Endothelial cell of umbilical vein (primary cell): ENCODE measurements around the gene POGZ. TPM values are rescaled to one million over a fixed set of nuclear protein-coding genes. Genes with fewer than 3 reads are reported as not detected.

Source experiments
- BruUV-seq: library from RNA; stranded (reverse); fragments of 400-500 nt; replicated peaks from 2 replicates; lab custom pipeline; 2021; lab: Mats Ljungman, UMichigan
- CTCF ChIA-PET: fragments of 300-600, 350-600 bp; sonication (Branson Sonifier 250); formaldehyde crosslinking; loops from one replicate; lab custom pipeline; 2021; ENCODE audit warnings: antibody characterized with exemption, inconsistent platforms; lab: Charles Lee
- POLR2A ChIA-PET: fragments of 300-600, 350-600 bp; sonication (Branson Sonifier 250); formaldehyde crosslinking; loops from one replicate; lab custom pipeline; 2021; ENCODE audit warnings: antibody characterized with exemption, inconsistent platforms; lab: Charles Lee
- DNase-seq: peaks from one replicate; pipeline ENCODE4 v3.0.0-alpha.2; 2011; ENCODE audit warnings: low read depth, low spot score
- FAIRE-seq: peaks from 2 replicates; lab custom pipeline; 2011; peaks lifted over from hg19 to GRCh38; lab: Jason Lieb, UNC
- H2AFZ ChIP-seq: 2 replicates; pipeline ENCODE4 v1.6.0; 2012; ENCODE audit warnings: low read depth, low read length, control low read depth, inconsistent platforms
- H3K27ac ChIP-seq: 2 replicates; pipeline ENCODE4 v1.5.1; 2011; ENCODE audit warnings: low read depth, mild to moderate bottlenecking, control low read depth, low read length, moderate library complexity; ENCODE audit not compliant: insufficient read depth
- H3K27me3 ChIP-seq, 2 experiments: 2 replicates each; pipeline versions ENCODE4 v1.6.0 to v1.6.1; 2011; ENCODE audit warnings: low read length in 2 of 2, mixed read lengths in 1 of 2; ENCODE audit not compliant: control insufficient read depth in 2 of 2, insufficient read depth in 2 of 2
- H3K36me3 ChIP-seq, 2 experiments: 2 replicates in 1 of 2; 3 replicates in 1 of 2; pipeline ENCODE4 v1.5.1; 2011; ENCODE audit warnings: low read length in 2 of 2, mild to moderate bottlenecking in 1 of 2, moderate library complexity in 1 of 2; ENCODE audit not compliant: control insufficient read depth in 2 of 2, insufficient read depth in 2 of 2; ENCODE audit errors: extremely low read depth in 1 of 2
- H3K4me1 ChIP-seq: 3 replicates; pipeline ENCODE4 v1.5.1; 2011; ENCODE audit warnings: mild to moderate bottlenecking, low read length; ENCODE audit not compliant: control insufficient read depth, insufficient read depth; ENCODE audit errors: extremely low read depth
- H3K4me2 ChIP-seq: 2 replicates; pipeline ENCODE4 v1.6.1; 2011; ENCODE audit warnings: low read length, control low read depth, mixed read lengths; ENCODE audit not compliant: insufficient read depth
- H3K4me3 ChIP-seq, 3 experiments: fragments of 200-600 bp in 1 of 3; sonication (generic), shearing (Covaris generic) in 1 of 3; replicated peaks in 1 of 3; 2 replicates each; pipeline ENCODE4 v1.5.1; 2011 to 2016; ENCODE audit warnings: control low read depth in 3 of 3, low read length in 3 of 3, mild to moderate bottlenecking in 2 of 3, inconsistent platforms in 1 of 3, low read depth in 1 of 3, moderate library complexity in 1 of 3; ENCODE audit not compliant: insufficient read depth in 1 of 3
- H3K79me2 ChIP-seq: 2 replicates; pipeline ENCODE4 v1.6.0; 2012; ENCODE audit warnings: low read length, inconsistent platforms; ENCODE audit not compliant: control insufficient read depth, insufficient read depth
- H3K9ac ChIP-seq: replicated peaks from 2 replicates; pipeline ENCODE3; 2011; ENCODE audit warnings: low read length, control low read depth; ENCODE audit not compliant: insufficient read depth; ENCODE audit errors: extremely low read depth
- H3K9me1 ChIP-seq: replicated peaks from 3 replicates; pipeline ENCODE4 v1.6.0; 2011; ENCODE audit warnings: mild to moderate bottlenecking, low read length; ENCODE audit not compliant: control insufficient read depth, insufficient read depth; ENCODE audit errors: extremely low read depth
- H3K9me3 ChIP-seq: replicated peaks from 2 replicates; pipeline ENCODE4 v1.5.1; 2012; ENCODE audit warnings: low read length, inconsistent platforms; ENCODE audit not compliant: control insufficient read depth, insufficient read depth
- H4K20me1 ChIP-seq: replicated peaks from 2 replicates; pipeline ENCODE3; 2011; ENCODE audit warnings: mild to moderate bottlenecking, low read length; ENCODE audit not compliant: control insufficient read depth, insufficient read depth; ENCODE audit errors: extremely low read depth
- CTCF ChIP-seq, 2 donors: IDR thresholded peaks; 1 replicate in 1 of 2; 2 replicates in 1 of 2; pipeline ENCODE4 v1.5.1; 2011; ENCODE audit warnings: low read length in 2 of 2, mild to moderate bottlenecking in 2 of 2, moderate library complexity in 2 of 2, control low read depth in 1 of 2, inconsistent platforms in 1 of 2, low read depth in 1 of 2; ENCODE audit not compliant: insufficient read depth in 1 of 2; ENCODE audit errors: extremely low read depth in 1 of 2
- EZH2 ChIP-seq: IDR thresholded peaks from 2 replicates; pipeline ENCODE4 v1.6.1; 2012; ENCODE audit warnings: borderline replicate concordance, low read depth, mild to moderate bottlenecking, moderate library complexity, low read length, inconsistent platforms; ENCODE audit not compliant: severe bottlenecking
- FOS ChIP-seq: IDR thresholded peaks from 2 replicates; pipeline ENCODE4 v1.6.1; 2011; ENCODE audit warnings: mild to moderate bottlenecking, low read length, moderate library complexity, borderline replicate concordance; ENCODE audit not compliant: insufficient read depth
- GATA2 ChIP-seq: IDR thresholded peaks from 2 replicates; pipeline ENCODE4 v1.7.0; 2011; ENCODE audit warnings: low read depth, mild to moderate bottlenecking, moderate library complexity, mixed read lengths, low read length; ENCODE audit not compliant: insufficient read length, insufficient read depth
- JUN ChIP-seq: IDR thresholded peaks from 2 replicates; pipeline ENCODE4 v1.6.1; 2011; ENCODE audit warnings: borderline replicate concordance, low read depth; ENCODE audit not compliant: insufficient read length, insufficient read depth
- MYC ChIP-seq: IDR thresholded peaks from one replicate; pipeline ENCODE4 v1.6.1; 2011; ENCODE audit warnings: mild to moderate bottlenecking, low read depth, low read length
- POLR2A ChIP-seq: IDR thresholded peaks from 2 replicates; pipeline ENCODE4 v1.6.1; 2012; ENCODE audit warnings: low read depth, mild to moderate bottlenecking, control low read depth, low read length
- POLR2AphosphoS5 ChIP-seq: IDR thresholded peaks from 2 replicates; pipeline ENCODE4 v1.6.1; 2012; ENCODE audit warnings: low read depth, mild to moderate bottlenecking, control low read depth, low read length, moderate library complexity; ENCODE audit not compliant: insufficient read depth
- dilution Hi-C: fragments of 300-500 bp; cut with MboI; formaldehyde crosslinking; loops from one replicate; pipeline ENCODE4 v1.15.0; 2019; ENCODE audit warnings: low sequenced_read_pairs; ENCODE audit not compliant: extremely low pct_ligation_motif_present
- intact Hi-C: fragments of 100-400 bp; cut with micrococcal nuclease; formaldehyde crosslinking; loops from one replicate; pipeline ENCODE4 v1.10.0; 2022
- polyA plus RNA-seq, 4 experiments: library from polyadenylated mRNA; depleted of rRNA in 3 of 4; stranded (reverse) in 3 of 4; unstranded in 1 of 4; fragments of >200 nt; gene quantifications; 2 replicates each; pipeline versions ENCODE4 v1.2.1 to v1.2.3, GENCODE V29; 2011 to 2012; ENCODE audit warnings: missing spikeins in 1 of 4
- total RNA-seq: library from RNA; stranded (reverse); gene quantifications from 2 replicates; pipeline ENCODE4 v1.2.3, GENCODE V29; 2021
- TF ChIP-seq, protein P1 (sequence below): IDR thresholded peaks from 2 replicates; pipeline ENCODE4 v1.6.1; 2011; ENCODE audit not compliant: insufficient read depth, insufficient read length

Gene POGZ
- total and polyA plus RNA-seq, 2 donors (not counting 3 experiments of a cell fraction or from before 2014, with no cell fraction given) = 50.7 to 96.7 TPM

- dilution Hi-C loops = no loop called here
- no peaks in the 10 kb centered on the region for H3K36me3 ChIP-seq
- no peaks in the 10 kb centered on the region for H3K9me1 ChIP-seq
- no peak overlapping the region for H3K9ac ChIP-seq
- FAIRE-seq (no peak), DNase-seq (no peak)
- peaks cover 0 to 6% of the 10 kb centered on the region in 2 experiments for H3K27me3 ChIP-seq
- no peaks in the 10 kb centered on the region for H4K20me1 ChIP-seq
- ChIA-PET POLR2A (no interaction called here), CTCF (interaction anchor here (1.0 to 1.4 kb wide), 2 partner anchors 10 to 14 kb away, joined by 4 read pairs; no protein-coding TSS in a partner anchor)
- no peak overlapping the region for H3K4me2 ChIP-seq
- H3K79me2 ChIP-seq = no peaks in the 10 kb centered on the region
- BruUV-seq = no TSS peak
- H3K4me1 ChIP-seq = peaks cover 8% of the 10 kb centered on the region
- H3K9me3 ChIP-seq = no peaks in the 10 kb centered on the region
- no peak overlapping the region for H2AFZ ChIP-seq
- intact Hi-C loops = no loop called here
- H3K4me3 ChIP-seq = no peak overlapping the region
- TF ChIP-seq, protein P1, sequence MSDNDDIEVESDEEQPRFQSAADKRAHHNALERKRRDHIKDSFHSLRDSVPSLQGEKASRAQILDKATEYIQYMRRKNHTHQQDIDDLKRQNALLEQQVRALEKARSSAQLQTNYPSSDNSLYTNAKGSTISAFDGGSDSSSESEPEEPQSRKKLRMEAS = no peak
- TF ChIP-seq JUN = no peak
- no peak for TF ChIP-seq CTCF (IDR thresholded peaks at IDR 0.05; ENCODE audit: extremely low read depth in 1 of 2, insufficient read depth in 1 of 2, low read depth in 1 of 2, low read length in 2 of 2)
- no peak for TF ChIP-seq MYC
- no peak for TF ChIP-seq POLR2AphosphoS5
- TF ChIP-seq POLR2A = no peak
- no peak for TF ChIP-seq EZH2
- TF ChIP-seq GATA2 = no peak
- TF ChIP-seq FOS = no peak
- no peak overlapping the region for H3K27ac ChIP-seq
Measured at GRCh38 chr1:151499930-151500329, 40.6 kb upstream of the POGZ start.
